LHCN-M2 (cell line): Measurements from ENCODE around the gene CMTM1. TPM values are rescaled to one million over a fixed set of nuclear protein-coding genes. Genes with fewer than 3 reads are reported as not detected.

Source experiments
- DNase-seq: peaks from one replicate; pipeline ENCODE4 v3.0.0-alpha.2; 2012; ENCODE audit warnings: low read depth
- polyA plus RNA-seq: library from polyadenylated mRNA; unstranded; fragments of >200 nt; gene quantifications from one replicate; pipeline ENCODE4 v1.2.1, GENCODE V29; 2012; ENCODE audit warnings: missing spikeins
- total RNA-seq: library from RNA; depleted of rRNA; stranded (reverse); fragments of >200 nt; gene quantifications from 2 replicates; pipeline ENCODE4 v1.2.3, GENCODE V29; 2014; rRNA removed

Gene CMTM1
- 3.7 and 4.3 TPM in 2 replicates for total RNA-seq
- 2.2 TPM for polyA plus RNA-seq

GRCh38 chr16:66566051-66566901 is at the start of gene CMTM1:
TSS of gene CMTM1 (plus strand) at chr16:66566439. CDS start at chr16:66566514, 75 bp downstream.
- DNase-seq, result no peak

- no peak for DNase-seq
These were observed 49.8 kb upstream of the CMTM1 start for GRCh38 chr16:66516509-66516807.

GRCh38 chr16:66516808-66517585 is 49.2 kb upstream of the CMTM1 start:
- peak; percentile 99 for DNase-seq

GRCh38 chr16:66517586-66518263 is 48.5 kb upstream of the CMTM1 start:
- DNase-seq, result no peak

- DNase-seq, result no peak
These were observed 46.5 kb upstream of the CMTM1 start for GRCh38 chr16:66519482-66520373.

- DNase-seq, result no peak
These were observed 45.7 kb upstream of the CMTM1 start for GRCh38 chr16:66520406-66521170.

GRCh38 chr16:66521252-66521713 is 45.0 kb upstream of the CMTM1 start:
- DNase-seq, result no peak

GRCh38 chr16:66521951-66522771 is 44.1 kb upstream of the CMTM1 start:
- DNase-seq, result peak; percentile 90

- no peak for DNase-seq
These were observed 43.2 kb upstream of the CMTM1 start for GRCh38 chr16:66522816-66523590.

GRCh38 chr16:66523861-66524354 is 42.3 kb upstream of the CMTM1 start:
- peak; percentile 27 for DNase-seq

GRCh38 chr16:66524601-66525164 is 41.6 kb upstream of the CMTM1 start:
- DNase-seq, result no peak

- no peak for DNase-seq
These were observed 40.7 kb upstream of the CMTM1 start for GRCh38 chr16:66525396-66526180.

GRCh38 chr16:66528294-66528693 is 37.9 kb upstream of the CMTM1 start:
- DNase-seq, result no peak

- DNase-seq, result no peak
These were observed 36.8 kb upstream of the CMTM1 start for GRCh38 chr16:66529475-66529874.

- DNase-seq, result no peak
These were observed 31.9 kb upstream of the CMTM1 start for GRCh38 chr16:66534376-66534799.

GRCh38 chr16:66536525-66536924 is 29.7 kb upstream of the CMTM1 start:
- no peak for DNase-seq

- no peak for DNase-seq
These were observed 29.0 kb upstream of the CMTM1 start for GRCh38 chr16:66537236-66537635.
